ENCODE measurements around the gene NRG2.

DNA sequence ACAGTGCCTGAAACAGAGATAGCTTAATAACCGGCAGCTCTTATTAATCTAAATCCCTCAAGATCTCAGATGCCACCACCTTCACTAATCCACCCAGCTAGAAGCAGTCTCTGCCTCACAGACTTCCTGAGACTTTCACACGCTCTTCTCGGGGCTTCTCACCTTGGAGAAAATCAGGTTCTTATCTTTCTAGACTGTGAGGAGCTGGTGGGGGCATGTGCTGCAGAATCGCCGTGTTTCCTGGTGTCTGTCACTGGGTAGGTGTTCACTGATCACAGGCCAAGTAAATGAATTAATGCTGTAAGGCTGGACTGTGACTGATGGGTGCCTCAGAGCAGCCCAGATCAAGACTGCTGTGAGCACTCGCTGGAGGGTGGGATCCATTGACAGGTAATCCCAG lies 145.8 kb downstream of the NRG2 start:
- TF ChIP-seq, protein P1, sequence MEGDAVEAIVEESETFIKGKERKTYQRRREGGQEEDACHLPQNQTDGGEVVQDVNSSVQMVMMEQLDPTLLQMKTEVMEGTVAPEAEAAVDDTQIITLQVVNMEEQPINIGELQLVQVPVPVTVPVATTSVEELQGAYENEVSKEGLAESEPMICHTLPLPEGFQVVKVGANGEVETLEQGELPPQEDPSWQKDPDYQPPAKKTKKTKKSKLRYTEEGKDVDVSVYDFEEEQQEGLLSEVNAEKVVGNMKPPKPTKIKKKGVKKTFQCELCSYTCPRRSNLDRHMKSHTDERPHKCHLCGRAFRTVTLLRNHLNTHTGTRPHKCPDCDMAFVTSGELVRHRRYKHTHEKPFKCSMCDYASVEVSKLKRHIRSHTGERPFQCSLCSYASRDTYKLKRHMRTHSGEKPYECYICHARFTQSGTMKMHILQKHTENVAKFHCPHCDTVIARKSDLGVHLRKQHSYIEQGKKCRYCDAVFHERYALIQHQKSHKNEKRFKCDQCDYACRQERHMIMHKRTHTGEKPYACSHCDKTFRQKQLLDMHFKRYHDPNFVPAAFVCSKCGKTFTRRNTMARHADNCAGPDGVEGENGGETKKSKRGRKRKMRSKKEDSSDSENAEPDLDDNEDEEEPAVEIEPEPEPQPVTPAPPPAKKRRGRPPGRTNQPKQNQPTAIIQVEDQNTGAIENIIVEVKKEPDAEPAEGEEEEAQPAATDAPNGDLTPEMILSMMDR (IDR thresholded peaks at IDR 0.05) = no peak
- TF ChIP-seq ZFX (IDR thresholded peaks at IDR 0.05; ENCODE audit: borderline replicate concordance) = no peak

All from 22Rv1 (cell line).